Suprapubic skin (tissue), 4 donors: ENCODE results near the gene NCK1.
"Not testable (repeated sequence)": the region's sequence is repeated elsewhere in the genome, so short reads cannot be mapped to it uniquely, and the experiment has no call there.

Experiments used
- EP300 ChIP-seq: sonication (generic); formaldehyde crosslinking; IDR thresholded peaks from one replicate; pipeline ENCODE4 v1.6.1; 2017; ENCODE audit warnings: antibody characterized with exemption
- POLR2A ChIP-seq, 2 donors: fragments of 450-650 bp; IDR thresholded peaks; one replicate each; pipeline ENCODE4 v1.6.1; 2017; ENCODE audit warnings: antibody characterized with exemption in 2 of 2, mild to moderate bottlenecking in 2 of 2, moderate library complexity in 2 of 2
- POLR2AphosphoS5 ChIP-seq, 3 donors: sonication (generic); formaldehyde crosslinking; IDR thresholded peaks; one replicate each; pipeline ENCODE4 v1.6.1; 2017; ENCODE audit warnings: antibody characterized with exemption in 3 of 3
- TF ChIP-seq, protein P1 (sequence below), 2 donors: fragments of 200-600 bp in 1 of 2; fragments of 450-650 bp in 1 of 2; sonication (generic) in 1 of 2; IDR thresholded peaks; one replicate each; pipeline ENCODE4 v1.5.1; 2016 to 2019; ENCODE audit warnings: antibody characterized with exemption in 2 of 2, mild to moderate bottlenecking in 1 of 2, moderate library complexity in 1 of 2

DNA sequence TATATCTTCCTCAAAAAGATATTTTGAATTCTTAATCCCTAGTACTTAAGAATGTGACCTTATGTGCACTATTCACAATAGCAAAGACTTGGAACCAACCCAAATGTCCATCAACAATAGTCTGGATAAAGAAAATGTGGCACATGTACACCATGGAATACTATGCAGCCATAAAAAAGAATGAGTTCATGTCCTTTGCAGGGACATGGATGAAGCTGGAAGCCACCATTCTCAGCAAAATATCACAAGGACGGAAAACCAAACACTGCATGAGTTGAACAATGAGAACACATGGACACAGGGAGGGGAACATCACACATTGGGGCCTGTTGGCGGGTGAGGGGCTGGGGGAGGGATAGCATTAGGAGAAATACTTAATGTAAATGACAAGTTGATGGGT lies 17.5 kb downstream of the NCK1 start:
- TF ChIP-seq, protein P1, sequence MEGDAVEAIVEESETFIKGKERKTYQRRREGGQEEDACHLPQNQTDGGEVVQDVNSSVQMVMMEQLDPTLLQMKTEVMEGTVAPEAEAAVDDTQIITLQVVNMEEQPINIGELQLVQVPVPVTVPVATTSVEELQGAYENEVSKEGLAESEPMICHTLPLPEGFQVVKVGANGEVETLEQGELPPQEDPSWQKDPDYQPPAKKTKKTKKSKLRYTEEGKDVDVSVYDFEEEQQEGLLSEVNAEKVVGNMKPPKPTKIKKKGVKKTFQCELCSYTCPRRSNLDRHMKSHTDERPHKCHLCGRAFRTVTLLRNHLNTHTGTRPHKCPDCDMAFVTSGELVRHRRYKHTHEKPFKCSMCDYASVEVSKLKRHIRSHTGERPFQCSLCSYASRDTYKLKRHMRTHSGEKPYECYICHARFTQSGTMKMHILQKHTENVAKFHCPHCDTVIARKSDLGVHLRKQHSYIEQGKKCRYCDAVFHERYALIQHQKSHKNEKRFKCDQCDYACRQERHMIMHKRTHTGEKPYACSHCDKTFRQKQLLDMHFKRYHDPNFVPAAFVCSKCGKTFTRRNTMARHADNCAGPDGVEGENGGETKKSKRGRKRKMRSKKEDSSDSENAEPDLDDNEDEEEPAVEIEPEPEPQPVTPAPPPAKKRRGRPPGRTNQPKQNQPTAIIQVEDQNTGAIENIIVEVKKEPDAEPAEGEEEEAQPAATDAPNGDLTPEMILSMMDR (IDR thresholded peaks at IDR 0.05), result not testable (repeated sequence)
- TF ChIP-seq POLR2A (IDR thresholded peaks at IDR 0.05); POLR2AphosphoS5 (IDR thresholded peaks at IDR 0.05); EP300: not testable (repeated sequence)
